SH-SY5Y (cell line): Measurements from ENCODE around the gene NCK1.

Experiments
- GATA2 ChIP-seq: IDR thresholded peaks from 2 replicates; pipeline ENCODE4 v1.6.1; 2011; ENCODE audit warnings: mild to moderate bottlenecking, low read depth, low read length
- GATA3 ChIP-seq: IDR thresholded peaks from 2 replicates; pipeline ENCODE4 v1.6.1; 2011; ENCODE audit warnings: low read depth, mild to moderate bottlenecking, low read length, moderate library complexity

GRCh38 chr3:136946978-136947377, 85.0 kb downstream of the NCK1 start:
- TF ChIP-seq GATA2 (no peak), GATA3 (no peak)
